GF-D8 (cell line): Measurements from ENCODE around the gene TRNT1.

Source experiments
- DNase-seq: peaks from one replicate; lab custom pipeline; 2025; lab: John Stamatoyannopoulos, UW

Gene TRNT1

DNA sequence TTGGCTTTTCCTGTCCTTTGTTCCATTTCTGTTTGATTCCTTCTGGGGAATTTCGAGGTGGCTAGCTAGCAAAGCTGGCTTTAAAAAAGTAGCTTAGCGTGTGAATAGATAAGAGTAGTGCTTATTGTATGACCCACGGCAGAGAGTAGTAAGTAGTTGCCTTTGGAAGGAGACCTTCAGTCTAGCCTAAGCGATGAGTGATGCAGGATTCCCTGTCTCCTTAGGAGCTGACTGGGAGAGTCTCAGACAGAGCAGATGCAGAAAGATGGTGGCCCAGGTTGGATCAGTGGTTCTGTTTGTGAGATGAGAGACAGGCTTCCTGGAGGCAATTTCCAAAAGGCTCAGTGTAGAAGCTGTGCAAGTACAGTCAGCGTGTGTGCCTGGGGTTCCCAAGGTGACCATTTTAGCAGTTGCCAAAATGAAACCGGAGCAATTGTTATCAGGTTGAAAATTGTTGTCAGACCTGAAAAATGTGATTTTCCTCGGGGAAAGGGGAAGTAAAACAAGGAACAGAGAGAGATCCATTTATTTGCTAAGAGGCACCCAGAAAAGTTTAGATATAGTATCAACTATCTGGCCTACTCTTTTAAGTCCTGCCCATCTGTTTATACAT is 15.9 kb upstream of the TRNT1 start:
- no peak for DNase-seq

GRCh38 chr3:3113042-3113709 is 13.6 kb upstream of the TRNT1 start:
- DNase-seq: no peak

DNA sequence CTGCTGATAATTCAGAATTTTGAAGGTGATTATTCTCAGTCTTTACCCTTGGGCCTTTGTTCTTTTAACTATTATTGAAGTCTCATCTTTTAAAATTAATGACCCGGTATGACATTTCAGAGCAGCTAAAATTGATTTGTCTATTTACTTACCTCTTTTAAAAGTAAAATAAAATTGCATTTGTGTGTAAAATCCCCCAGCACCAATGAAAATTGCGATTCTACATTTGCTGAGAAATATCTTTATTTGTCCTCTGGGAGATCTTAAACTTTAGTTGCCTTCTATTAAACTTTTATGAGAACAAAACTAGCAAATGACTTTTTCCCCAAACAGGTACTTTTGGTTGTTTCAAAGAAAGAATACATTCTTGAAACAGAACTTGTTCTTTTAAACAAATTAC is 9.1 kb upstream of the TRNT1 start:
- DNase-seq: no peak

DNA sequence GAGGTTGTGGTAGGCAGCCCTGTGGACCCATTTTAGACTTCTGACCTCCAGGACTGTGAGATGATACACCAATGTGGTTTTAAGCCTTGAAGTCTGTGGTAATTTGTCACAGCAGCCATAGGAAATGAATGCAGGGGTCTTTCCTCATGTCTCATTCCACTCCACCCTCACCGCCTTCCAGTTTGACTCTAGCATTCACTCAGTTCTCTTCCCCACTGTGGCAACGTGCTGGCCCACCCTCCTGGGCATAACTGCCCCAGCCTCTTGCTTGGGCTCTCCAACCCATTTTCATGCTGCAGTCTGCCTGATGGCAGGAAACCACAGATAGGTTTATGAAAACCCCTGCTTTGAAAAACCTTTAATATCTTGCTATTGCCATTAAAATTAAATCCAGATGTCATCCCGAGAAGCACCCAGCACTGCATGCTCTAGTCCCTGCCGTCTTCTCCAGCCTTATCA is 7.3 kb upstream of the TRNT1 start:
- no peak for DNase-seq

DNA sequence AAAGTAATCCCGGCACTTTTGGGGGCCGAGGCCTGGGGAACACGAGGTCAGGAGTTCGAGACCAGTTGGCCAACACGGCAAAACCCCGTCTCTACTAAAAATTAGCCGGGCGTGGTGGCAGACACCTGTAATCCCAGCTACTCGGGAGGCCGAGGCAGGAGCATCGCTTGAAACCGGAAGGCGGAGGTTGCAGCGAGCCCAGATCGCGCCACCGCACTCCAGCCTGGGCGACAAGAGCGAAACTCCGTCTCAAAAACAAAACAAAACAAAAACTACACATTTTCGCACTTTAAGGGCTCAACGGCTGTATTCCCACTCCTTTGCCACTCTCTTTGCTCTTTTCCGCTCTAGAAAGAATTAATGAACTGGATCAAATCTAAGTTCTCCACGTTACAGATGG is 763 bp upstream of the TRNT1 start:
- no peak for DNase-seq

DNA sequence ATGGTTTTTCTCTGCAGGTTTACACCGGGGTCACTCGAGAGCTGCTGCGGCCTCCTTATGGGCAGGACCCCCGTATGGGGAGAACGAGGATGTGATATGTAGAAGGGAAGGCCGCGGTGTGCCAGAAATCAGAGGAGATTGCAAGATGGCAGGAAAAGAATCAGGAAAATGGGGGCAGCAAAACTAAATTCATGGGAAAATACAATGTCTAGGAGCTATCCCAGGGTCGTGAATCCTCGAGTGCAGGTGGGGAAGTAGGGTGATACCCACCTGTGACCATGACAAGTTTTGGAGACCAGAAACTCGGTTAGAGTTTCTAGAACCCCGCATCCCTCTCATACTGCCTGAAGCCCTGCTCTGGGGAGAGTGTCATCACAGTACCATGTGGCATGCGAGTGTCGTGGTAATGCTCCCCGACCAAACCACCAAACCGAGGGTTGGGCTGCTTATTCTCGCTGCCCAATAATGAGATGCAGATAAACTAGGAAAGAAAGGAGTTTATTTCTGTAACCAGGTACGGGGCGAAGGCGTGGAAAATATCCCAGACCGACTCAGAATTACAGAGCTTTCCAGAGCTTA is 781 bp downstream of the TRNT1 start:
- DNase-seq: no peak

DNA sequence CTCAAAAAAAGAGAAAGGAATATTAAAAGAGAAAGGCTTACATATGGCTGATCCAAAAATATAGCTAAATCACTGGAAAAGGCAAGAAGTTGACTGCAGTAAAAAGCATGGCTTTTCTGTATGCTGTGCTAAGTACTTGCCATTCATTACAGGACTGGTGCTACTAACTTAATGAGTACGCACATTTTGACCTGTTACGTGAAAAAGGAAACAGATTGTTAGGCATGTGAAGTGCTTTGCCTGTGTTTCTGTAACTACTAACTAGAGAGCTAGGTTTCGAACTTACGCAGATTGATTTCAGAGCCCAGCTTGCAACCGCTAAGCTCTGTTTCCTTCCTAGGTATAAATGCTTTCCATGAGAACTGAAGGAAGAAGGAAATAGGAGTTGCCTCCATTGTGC is 2.8 kb downstream of the TRNT1 start:
- no peak for DNase-seq

- no peak for DNase-seq
These were observed 6.8 kb downstream of the TRNT1 start for GRCh38 chr3:3133500-3133899.

DNA sequence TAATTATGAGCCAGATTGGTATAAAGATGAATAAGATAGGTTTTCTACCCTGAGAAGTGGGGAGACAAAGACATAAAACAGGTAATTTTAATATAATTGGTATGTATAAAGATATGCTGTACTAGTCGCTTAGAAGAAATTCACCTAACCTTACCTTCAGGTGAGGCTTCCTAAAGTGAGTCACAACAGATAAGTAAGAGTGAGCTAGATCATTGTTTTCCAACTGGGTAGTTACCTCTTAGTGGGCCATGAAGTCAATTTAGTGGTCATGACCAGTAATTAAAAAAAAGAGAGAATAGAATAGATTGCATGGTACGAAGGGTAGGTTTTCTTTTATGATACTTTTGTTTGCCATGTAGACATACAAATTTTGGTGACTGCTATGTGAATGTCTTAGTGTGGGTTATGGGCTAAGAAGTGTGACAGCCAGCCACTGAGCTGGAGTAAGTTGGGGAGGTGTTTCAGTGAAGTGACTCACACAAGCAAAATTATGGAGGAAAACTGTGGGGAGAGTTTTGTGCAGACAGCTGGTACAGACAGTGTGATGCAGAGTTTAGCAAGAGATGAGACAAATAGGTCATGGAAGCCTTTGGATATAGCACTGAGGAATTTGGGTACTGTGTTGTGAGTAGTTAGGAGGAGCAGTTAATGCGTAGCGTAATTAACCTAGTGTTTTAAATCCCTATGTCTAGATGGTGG is 8.2 kb downstream of the TRNT1 start:
- no peak for DNase-seq

GRCh38 chr3:3137526-3137925 is 10.8 kb downstream of the TRNT1 start:
- DNase-seq: no peak

DNA sequence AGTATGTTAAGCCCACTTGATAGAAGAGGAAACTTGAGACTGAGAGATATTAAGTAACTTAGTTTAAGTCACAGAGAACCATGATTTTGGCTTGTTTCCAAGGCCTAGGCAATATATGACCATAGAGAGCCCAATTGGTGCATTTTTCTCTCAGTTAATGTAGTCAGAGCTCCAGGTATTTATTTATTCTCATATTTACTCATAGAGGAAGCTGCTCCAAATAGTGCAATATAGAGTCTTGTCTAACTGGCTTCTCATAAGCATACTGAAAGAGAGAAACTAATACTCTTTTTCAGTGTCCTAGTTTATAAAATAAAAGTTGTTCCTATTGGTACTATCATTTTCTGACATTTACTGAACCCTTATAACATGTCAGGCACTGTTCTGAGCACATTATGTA is 15.2 kb downstream of the TRNT1 start:
- DNase-seq: no peak

GRCh38 chr3:3145831-3146230 is 19.1 kb downstream of the TRNT1 start:
- DNase-seq: no peak

GRCh38 chr3:3149560-3149959 is 22.8 kb downstream of the TRNT1 start:
- no peak for DNase-seq

GRCh38 chr3:3151513-3151912 is 24.8 kb downstream of the TRNT1 start:
- DNase-seq: no peak

DNA sequence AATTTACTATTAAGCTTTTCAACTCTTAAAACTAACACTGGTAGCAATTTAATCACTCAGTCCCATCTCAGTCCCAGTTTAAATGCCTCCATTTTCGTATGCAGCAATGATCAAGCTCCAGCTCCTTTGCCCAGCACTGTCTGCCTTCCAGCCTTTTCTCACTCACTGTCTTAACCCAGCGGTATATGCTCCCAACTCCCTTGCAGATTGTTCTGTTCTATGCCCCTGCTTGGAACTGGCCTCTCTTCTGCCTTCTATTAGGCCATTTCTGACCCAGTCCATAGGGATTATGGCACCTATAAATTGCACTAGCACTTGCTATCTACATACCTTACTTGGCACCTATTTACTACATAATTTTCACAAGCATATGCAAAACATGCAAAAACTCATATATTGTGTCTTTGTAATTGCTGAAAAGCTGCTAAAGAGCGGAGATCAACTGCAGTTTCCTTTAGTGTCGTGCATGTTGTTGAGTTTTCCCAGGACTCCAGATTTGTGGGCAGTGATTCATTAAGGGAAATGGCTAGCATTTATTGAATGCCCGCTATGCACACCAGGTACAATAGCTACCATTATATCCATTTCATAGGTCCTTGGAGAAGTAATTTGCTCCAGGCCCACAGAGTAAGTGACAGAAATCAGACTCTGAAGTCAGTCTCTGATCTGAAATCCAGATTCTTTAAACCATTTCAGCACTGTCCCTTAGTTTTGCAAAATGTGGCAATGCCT is 28.3 kb downstream of the TRNT1 start:
- no peak for DNase-seq

GRCh38 chr3:3157484-3157883 is 30.7 kb downstream of the TRNT1 start:
- no peak for DNase-seq

GRCh38 chr3:3160826-3161225 is 34.1 kb downstream of the TRNT1 start:
- no peak for DNase-seq

- DNase-seq: no peak
These were observed 38.5 kb downstream of the TRNT1 start for GRCh38 chr3:3165241-3165640.

DNA sequence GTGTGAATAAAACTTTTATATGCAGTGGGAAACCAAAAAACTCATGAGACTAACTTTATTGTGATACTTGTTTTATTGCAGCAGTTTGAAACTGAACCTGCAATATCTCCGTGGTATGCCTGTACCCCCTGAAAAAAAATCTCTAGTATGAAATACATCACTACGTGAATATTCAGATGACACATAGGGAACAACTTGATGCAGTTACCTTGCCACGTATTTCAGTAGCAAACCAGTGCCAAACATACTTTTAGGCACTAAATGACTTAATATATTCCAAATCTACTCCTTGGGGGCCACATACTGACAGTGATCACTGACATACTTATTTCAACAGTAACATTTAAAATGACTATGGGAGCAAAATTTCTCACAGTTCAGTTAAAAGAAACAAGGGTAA is 38.9 kb downstream of the TRNT1 start:
- no peak for DNase-seq

GRCh38 chr3:3170998-3171397 is 44.3 kb downstream of the TRNT1 start:
- no peak for DNase-seq

- no peak for DNase-seq
These were observed 45.9 kb downstream of the TRNT1 start for GRCh38 chr3:3172627-3173026.

DNA sequence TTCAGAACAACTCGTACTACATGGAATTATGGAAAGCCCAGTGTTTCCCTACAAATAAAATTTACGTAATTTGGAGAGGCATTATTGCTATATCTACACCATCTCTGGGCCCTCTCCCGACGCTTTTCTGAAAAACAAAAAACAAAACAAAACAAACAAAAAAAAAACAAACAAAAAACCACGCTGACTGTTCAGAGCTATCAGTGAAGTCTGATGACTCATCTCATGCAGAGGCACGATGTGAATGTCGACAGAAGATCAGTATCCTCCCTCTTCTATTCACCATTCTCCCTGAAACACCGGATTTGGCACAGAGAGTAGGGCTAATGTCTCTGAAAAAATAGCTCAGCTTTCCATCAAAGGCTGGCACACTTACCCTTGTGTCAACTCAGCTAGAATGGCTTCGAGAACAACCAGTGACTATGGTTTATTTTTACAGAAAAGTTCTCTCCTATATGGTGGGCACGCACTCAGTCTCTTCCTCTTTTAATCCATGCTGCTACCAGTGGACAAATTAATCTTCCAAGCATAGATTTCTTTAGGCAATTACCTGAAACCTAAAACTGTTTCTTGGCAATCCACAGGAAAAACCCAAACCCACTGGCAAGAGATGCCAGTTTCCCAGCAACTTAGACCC is 51.2 kb downstream of the TRNT1 start:
- DNase-seq: no peak
